Thoracic aorta (tissue), 2 donors: ENCODE measurements around the gene ARPC5. TPM values are rescaled to one million over a fixed set of nuclear protein-coding genes. Genes with fewer than 3 reads are reported as not detected.

ENCODE experiments used
- ATAC-seq: fragments of 150-250 bp; one replicate; pipeline ENCODE4 v1.8.0; 2017; ENCODE audit warnings: low read depth; ENCODE audit not compliant: insufficient number of reproducible peaks, low FRiP score
- DNase-seq: peaks from one replicate; pipeline ENCODE4 v3.0.0-alpha.2; 2020; ENCODE audit warnings: low spot score
- H3K27ac ChIP-seq, 2 donors: fragments of 200-600 bp; sonication (generic); 1 replicate in 1 of 2; 2 replicates in 1 of 2; pipeline ENCODE4 v1.5.1; 2016; ENCODE audit warnings: mild to moderate bottlenecking in 2 of 2, moderate library complexity in 2 of 2
- H3K27me3 ChIP-seq: fragments of 200-600 bp; sonication (generic); replicated peaks from 2 replicates; pipeline ENCODE4 v1.6.0; 2016; ENCODE audit warnings: mild to moderate bottlenecking; ENCODE audit not compliant: insufficient read depth
- H3K36me3 ChIP-seq: fragments of 200-600 bp; sonication (generic); one replicate; pipeline ENCODE4 v1.5.1; 2016
- H3K4me1 ChIP-seq, 2 donors: fragments of 200-600 bp; sonication (generic); 1 replicate in 1 of 2; 2 replicates in 1 of 2; pipeline versions ENCODE4 v1.5.1 to v1.6.0; 2016; ENCODE audit warnings: low read depth in 2 of 2, mild to moderate bottlenecking in 1 of 2; ENCODE audit not compliant: control insufficient read depth in 1 of 2
- H3K4me3 ChIP-seq: fragments of 200-600 bp; sonication (generic); 2 replicates; pipeline ENCODE4 v1.5.1; 2016; ENCODE audit warnings: mild to moderate bottlenecking
- H3K9me3 ChIP-seq: fragments of 200-600 bp; sonication (generic); 2 replicates; pipeline ENCODE4 v1.5.1; 2016
- total RNA-seq, 2 donors: library from RNA; depleted of rRNA; stranded (reverse); fragments of >200 nt; gene quantifications; one replicate each; pipeline versions ENCODE4 v1.1.0 to v1.2.3, GENCODE V29; 2016
- TF ChIP-seq, protein P1 (sequence below): fragments of 200-600 bp; sonication (generic); IDR thresholded peaks from one replicate; pipeline ENCODE4 v1.5.1; 2019; ENCODE audit warnings: antibody characterized with exemption

Gene ARPC5
- total RNA-seq, 2 donors from 2014 or later, result 102 to 108 TPM

DNA sequence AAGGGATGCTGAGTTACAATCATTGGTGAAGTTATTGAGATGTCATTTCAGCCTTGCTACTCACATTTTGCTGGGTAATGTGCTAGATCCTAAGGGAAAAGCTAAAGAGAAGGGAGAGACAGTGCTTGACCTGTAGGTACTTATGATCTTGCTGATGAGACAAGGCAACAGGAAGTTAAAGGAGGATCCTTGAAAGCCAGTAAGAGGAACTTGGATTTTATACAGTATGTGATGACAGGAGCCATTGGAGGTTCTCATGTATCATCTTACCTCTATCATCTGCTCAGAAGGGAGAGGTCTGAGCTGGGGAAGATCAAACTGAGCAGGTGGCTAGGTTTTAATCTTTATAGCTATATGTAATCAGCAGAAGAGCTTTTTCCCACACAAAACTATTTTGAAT lies 11.2 kb upstream of the ARPC5 start:
- Histone ChIP-seq H3K36me3 (no peaks in the 10 kb centered on the region), H3K4me3 (no peak overlapping the region), H3K9me3 (no peaks in the 10 kb centered on the region), H3K27me3 (no peaks in the 10 kb centered on the region), H3K4me1 (no peaks in the 10 kb centered on the region), H3K27ac (no peak overlapping the region)
- no peak for ATAC-seq
- TF ChIP-seq, protein P1, sequence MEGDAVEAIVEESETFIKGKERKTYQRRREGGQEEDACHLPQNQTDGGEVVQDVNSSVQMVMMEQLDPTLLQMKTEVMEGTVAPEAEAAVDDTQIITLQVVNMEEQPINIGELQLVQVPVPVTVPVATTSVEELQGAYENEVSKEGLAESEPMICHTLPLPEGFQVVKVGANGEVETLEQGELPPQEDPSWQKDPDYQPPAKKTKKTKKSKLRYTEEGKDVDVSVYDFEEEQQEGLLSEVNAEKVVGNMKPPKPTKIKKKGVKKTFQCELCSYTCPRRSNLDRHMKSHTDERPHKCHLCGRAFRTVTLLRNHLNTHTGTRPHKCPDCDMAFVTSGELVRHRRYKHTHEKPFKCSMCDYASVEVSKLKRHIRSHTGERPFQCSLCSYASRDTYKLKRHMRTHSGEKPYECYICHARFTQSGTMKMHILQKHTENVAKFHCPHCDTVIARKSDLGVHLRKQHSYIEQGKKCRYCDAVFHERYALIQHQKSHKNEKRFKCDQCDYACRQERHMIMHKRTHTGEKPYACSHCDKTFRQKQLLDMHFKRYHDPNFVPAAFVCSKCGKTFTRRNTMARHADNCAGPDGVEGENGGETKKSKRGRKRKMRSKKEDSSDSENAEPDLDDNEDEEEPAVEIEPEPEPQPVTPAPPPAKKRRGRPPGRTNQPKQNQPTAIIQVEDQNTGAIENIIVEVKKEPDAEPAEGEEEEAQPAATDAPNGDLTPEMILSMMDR, result no peak
- no peak for DNase-seq

DNA sequence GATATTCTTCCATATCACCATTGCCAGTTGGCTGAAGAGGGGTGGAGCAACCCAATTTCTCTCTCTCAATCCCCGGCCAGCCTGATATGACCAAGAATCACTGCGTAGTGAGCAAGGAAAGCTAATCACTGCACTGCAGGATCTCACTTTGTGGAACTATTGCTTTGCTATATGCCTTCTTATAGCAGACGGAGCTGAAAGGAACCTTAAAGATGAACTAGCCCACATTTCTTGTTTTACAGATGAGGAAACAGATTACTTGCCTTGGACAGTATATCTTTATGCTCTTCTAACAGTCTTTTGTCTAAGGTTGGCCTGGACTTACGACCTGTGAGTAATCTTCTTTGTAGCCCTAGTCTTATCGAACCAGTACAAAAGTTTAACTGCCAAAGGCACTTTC lies 9.9 kb upstream of the ARPC5 start:
- no peaks in the 10 kb centered on the region for H3K4me1 ChIP-seq
- H3K9me3 ChIP-seq, result no peaks in the 10 kb centered on the region
- H3K4me3 ChIP-seq, result no peak overlapping the region
- H3K27me3 ChIP-seq, result no peaks in the 10 kb centered on the region
- DNase-seq (no peak), ATAC-seq (no peak)
- TF ChIP-seq, protein P1, result no peak
- no peak overlapping the region for H3K27ac ChIP-seq
- no peaks in the 10 kb centered on the region for H3K36me3 ChIP-seq

DNA sequence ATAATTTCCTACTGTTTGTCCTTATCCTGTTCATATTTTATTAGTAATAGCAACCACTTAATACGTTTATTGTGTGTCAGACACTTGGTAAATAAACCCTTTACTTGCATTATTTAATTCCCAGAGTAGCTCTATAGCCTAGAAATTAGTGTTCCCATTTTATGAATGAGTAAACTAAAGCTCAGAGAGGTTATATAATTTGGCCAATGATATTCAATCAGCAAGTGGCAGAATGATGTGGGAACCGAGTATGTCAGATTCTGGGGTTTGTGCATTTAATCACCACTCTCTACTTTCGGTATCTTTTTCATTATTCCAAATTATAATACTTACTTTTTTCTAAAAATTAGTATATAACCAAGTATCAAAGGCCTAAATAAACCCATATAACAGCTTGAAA lies 6.6 kb upstream of the ARPC5 start:
- ATAC-seq (no peak), DNase-seq (no peak)

DNA sequence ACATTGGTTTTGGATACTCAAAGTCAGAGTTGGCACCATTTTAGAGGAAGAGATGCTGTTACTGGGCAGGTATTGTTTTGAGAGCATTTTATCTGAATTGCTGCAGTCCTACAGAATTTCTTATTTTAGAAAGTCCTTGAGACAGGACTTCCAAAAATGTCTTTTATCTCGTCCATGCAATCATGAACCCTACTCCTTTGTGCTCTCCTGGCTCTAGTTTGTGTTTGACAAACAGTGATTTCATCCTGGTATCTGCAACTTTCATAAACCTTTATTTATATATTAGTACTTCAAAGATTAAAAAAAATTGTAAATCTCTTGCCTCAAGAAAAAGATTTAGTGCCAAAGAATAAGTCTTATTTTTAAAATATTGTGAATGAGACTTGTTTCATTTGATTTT lies 4.6 kb upstream of the ARPC5 start:
- Histone ChIP-seq H3K9me3 (no peaks in the 10 kb centered on the region), H3K4me1 (peaks cover 3 to 11% of the 10 kb centered on the region in 2 donors), H3K27me3 (no peaks in the 10 kb centered on the region), H3K36me3 (no peaks in the 10 kb centered on the region), H3K4me3 (no peak overlapping the region), H3K27ac (no peak overlapping the region)
- TF ChIP-seq, protein P1, result no peak
- DNase-seq (no peak), ATAC-seq (no peak)

More for the DNA sequence above, 6.6 kb upstream of the ARPC5 start:
- no peaks in the 10 kb centered on the region for H3K9me3 ChIP-seq
- H3K27ac ChIP-seq, result no peak overlapping the region
- no peak overlapping the region for H3K4me3 ChIP-seq
- peaks cover 0 to under 1% of the 10 kb centered on the region in 2 donors for H3K4me1 ChIP-seq
- TF ChIP-seq, protein P1, result no peak
- H3K36me3 ChIP-seq, result no peaks in the 10 kb centered on the region
- H3K27me3 ChIP-seq, result no peaks in the 10 kb centered on the region

DNA sequence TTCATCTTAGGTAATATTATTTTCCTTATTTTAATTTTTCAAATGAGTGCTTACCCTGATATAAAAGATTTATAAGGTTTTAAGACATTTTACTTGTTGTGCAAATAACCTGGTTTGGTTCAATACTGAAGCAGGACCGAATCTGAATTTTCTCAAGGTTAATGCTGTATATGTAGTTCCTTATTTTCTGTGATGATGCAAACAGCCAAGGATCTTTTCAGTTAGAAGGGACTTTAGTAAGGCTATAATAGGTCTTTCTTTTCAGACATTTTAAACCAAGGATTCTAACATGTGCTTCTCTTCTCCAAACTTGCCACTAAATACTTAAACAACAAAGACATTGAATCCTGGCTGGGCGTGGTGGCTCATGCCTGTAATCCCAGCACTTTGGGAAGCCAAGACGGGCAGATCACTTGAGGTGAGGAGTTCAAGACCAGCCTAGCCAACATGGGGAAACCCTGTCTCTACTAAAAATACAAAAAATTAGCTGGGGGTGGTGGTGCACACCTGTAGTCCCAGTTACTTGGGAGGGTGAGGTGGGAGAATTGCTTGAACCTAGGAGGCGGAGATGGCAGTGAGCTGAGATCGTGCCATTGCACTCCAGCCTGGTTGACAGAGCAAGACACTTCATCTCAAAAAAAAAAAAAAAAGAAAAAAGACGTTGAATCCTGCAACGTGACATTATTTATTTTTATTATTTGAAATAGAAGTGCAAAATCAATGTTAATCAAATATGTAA lies 3.2 kb upstream of the ARPC5 start:
- Histone ChIP-seq H3K36me3 (no peaks in the 10 kb centered on the region), H3K4me1 (peaks cover 3 to 11% of the 10 kb centered on the region in 2 donors), H3K27me3 (no peaks in the 10 kb centered on the region), H3K27ac (no peak overlapping the region), H3K9me3 (no peaks in the 10 kb centered on the region), H3K4me3 (no peak overlapping the region)
- no peak for DNase-seq
- ATAC-seq, result no peak
- TF ChIP-seq, protein P1, result no peak
